Ascending aorta (tissue), 2 donors: Measurements from ENCODE around the gene SPAG7. TPM values are rescaled to one million over a fixed set of nuclear protein-coding genes. Genes with fewer than 3 reads are reported as not detected.
A peak's percentile ranks its signal among the peaks of the same experiment; 100 is the strongest.

Source experiments
- DNase-seq, 2 donors: peaks; one replicate each; pipeline ENCODE4 v3.0.0-alpha.2; 2019; ENCODE audit warnings: low spot score in 2 of 2
- H3K27ac ChIP-seq, 2 donors: fragments of 200-600 bp; sonication (generic); one replicate each; pipeline ENCODE4 v1.5.1; 2016 to 2017; ENCODE audit warnings: mild to moderate bottlenecking in 1 of 2
- H3K27me3 ChIP-seq: fragments of 200-600 bp; sonication (generic); one replicate; pipeline ENCODE4 v1.5.1; 2017
- H3K36me3 ChIP-seq, 2 donors: fragments of 200-600 bp; sonication (generic); one replicate each; pipeline ENCODE4 v1.5.1; 2016
- H3K4me1 ChIP-seq, 2 donors: fragments of 200-600 bp; sonication (generic); one replicate each; pipeline ENCODE4 v1.5.1; 2016 to 2017; ENCODE audit warnings: mild to moderate bottlenecking in 1 of 2
- H3K4me3 ChIP-seq, 2 donors: fragments of 200-600 bp; sonication (generic); one replicate each; pipeline ENCODE4 v1.5.1; 2016 to 2017; ENCODE audit warnings: mild to moderate bottlenecking in 1 of 2
- H3K9me3 ChIP-seq, 2 donors: fragments of 200-600 bp; sonication (generic); one replicate each; pipeline ENCODE4 v1.5.1; 2016
- CTCF ChIP-seq, 3 experiments: fragments of 200-600 bp in 2 of 3; fragments of 450-650 bp in 1 of 3; sonication (generic) in 2 of 3; IDR thresholded peaks; one replicate each; pipeline ENCODE4 v1.5.1; 2016 to 2019; ENCODE audit warnings: antibody characterized with exemption in 3 of 3, mild to moderate bottlenecking in 1 of 3, moderate library complexity in 1 of 3
- intact Hi-C: fragments of 100-400 bp; cut with DNase I; formaldehyde crosslinking; loops from one replicate; pipeline ENCODE4 v1.15.1; 2023
- total RNA-seq: library from RNA; depleted of rRNA; stranded (reverse); fragments of >200 nt; gene quantifications from one replicate; pipeline ENCODE4 v1.1.0, GENCODE V29; 2016

SPAG7 gene
- total RNA-seq, 1 donor from 2014 or later, result 4.9 TPM

- Histone ChIP-seq H3K4me1 (peaks cover 9 to 25% of the 10 kb centered on the region in 2 donors), H3K4me3 (no peak overlapping the region), H3K36me3 (peaks cover 22 to 42% of the 10 kb centered on the region in 2 donors), H3K27me3 (no peaks in the 10 kb centered on the region), H3K9me3 (no peaks in the 10 kb centered on the region), H3K27ac (peak overlapping the region; percentile 58 to 94)
- no peak for TF ChIP-seq CTCF (IDR thresholded peaks at IDR 0.05)
- no peak for DNase-seq
- intact Hi-C loops, result loop anchor here (5.0 kb wide), 1 partner anchor 827 kb away; the partner anchor contains the start of genes CYB5D2 and ZZEF1
Observed at GRCh38 chr17:4969551-4970173, 2.0 kb upstream of the SPAG7 start.

- TF ChIP-seq CTCF (IDR thresholded peaks at IDR 0.05), result no peak
- H3K27ac ChIP-seq, result peak overlapping the region; percentile 94
- H3K9me3 ChIP-seq, result no peaks in the 10 kb centered on the region
- no peak for DNase-seq
- H3K36me3 ChIP-seq, result peaks cover 18 to 40% of the 10 kb centered on the region in 2 donors
- H3K4me3 ChIP-seq, result peak overlapping the region in 1 of 2 donors; percentile 77
- no peaks in the 10 kb centered on the region for H3K27me3 ChIP-seq
- peaks cover 9 to 25% of the 10 kb centered on the region in 2 donors for H3K4me1 ChIP-seq
- intact Hi-C loops, result loop anchor here (5.0 kb wide), 1 partner anchor 827 kb away; the partner anchor contains the start of genes CYB5D2 and ZZEF1
Observed at GRCh38 chr17:4969047-4969550, 1.5 kb upstream of the SPAG7 start.

GRCh38 chr17:4968486-4969046 is 949 bp upstream of the SPAG7 start:
- Histone ChIP-seq H3K9me3 (no peaks in the 10 kb centered on the region), H3K27me3 (no peaks in the 10 kb centered on the region), H3K4me3 (peak overlapping the region; percentile 77 to 78), H3K36me3 (peaks cover 17 to 34% of the 10 kb centered on the region in 2 donors), H3K4me1 (peaks cover 9 to 25% of the 10 kb centered on the region in 2 donors), H3K27ac (peak overlapping the region; percentile 94)
- DNase-seq, result no peak
- TF ChIP-seq CTCF (IDR thresholded peaks at IDR 0.05), result no peak
- intact Hi-C loops, result loop anchor here (1.0 to 5.0 kb wide), 2 partner anchors 59 to 826 kb away; partner anchors contain the start of genes CYB5D2 and ZZEF1

GRCh38 chr17:4966844-4967538 is 626 bp downstream of the SPAG7 start:
- Histone ChIP-seq H3K36me3 (peaks cover under 1 to 19% of the 10 kb centered on the region in 2 donors), H3K27me3 (no peaks in the 10 kb centered on the region), H3K27ac (peak overlapping the region; percentile 94), H3K4me1 (peaks cover 9 to 25% of the 10 kb centered on the region in 2 donors), H3K4me3 (peak overlapping the region; percentile 77 to 78), H3K9me3 (no peaks in the 10 kb centered on the region)
- peak; percentile 99 to 100 for DNase-seq
- intact Hi-C loops, result loop anchor here (1.0 to 5.0 kb wide), 4 partner anchors 19 to 825 kb away; partner anchors contain the start of genes CYB5D2, INCA1, KIF1C and PFN1
- TF ChIP-seq CTCF (IDR thresholded peaks at IDR 0.05), result no peak

- intact Hi-C loops, result loop anchor here (5.0 kb wide), 1 partner anchor 823 kb away; the partner anchor contains the start of genes CYB5D2 and ZZEF1
- H3K9me3 ChIP-seq, result no peaks in the 10 kb centered on the region
- H3K4me1 ChIP-seq, result peaks cover 9 to 25% of the 10 kb centered on the region in 2 donors
- TF ChIP-seq CTCF (IDR thresholded peaks at IDR 0.05), result no peak
- H3K4me3 ChIP-seq, result peak overlapping the region in 1 of 2 donors; percentile 77
- no peak overlapping the region for H3K27ac ChIP-seq
- no peak for DNase-seq
- peaks cover 7 to 19% of the 10 kb centered on the region in 2 donors for H3K36me3 ChIP-seq
- H3K27me3 ChIP-seq, result no peaks in the 10 kb centered on the region
Observed at GRCh38 chr17:4965311-4965986, 2.2 kb downstream of the SPAG7 start.
